Right ventricle myocardium inferior (tissue), 1 donor: ENCODE measurements around the gene TRIM28. TPM values are rescaled to one million over a fixed set of nuclear protein-coding genes. Genes with fewer than 3 reads are reported as not detected.
"Not testable (repeated sequence)": the region's sequence is repeated elsewhere in the genome, so short reads cannot be mapped to it uniquely, and the experiment has no call there.

ENCODE experiments used
- ATAC-seq: fragments of 200-7000 bp; cut with Tn5 transposase; one replicate; pipeline ENCODE4 v1.9.1; 2020; ENCODE audit warnings: mild to moderate bottlenecking, moderate library complexity
- DNase-seq: peaks from one replicate; pipeline ENCODE4 v3.0.0; 2021; ENCODE audit errors: missing footprints
- intact Hi-C: fragments of 100-400 bp; cut with DNase I; formaldehyde crosslinking; loops from one replicate; pipeline ENCODE4 v1.11.0; 2022
- total RNA-seq: library from RNA; stranded (reverse); fragmentation: NEBNext Ultra II Directional; extraction: Animal tissue kit (Norgen Biotek cat#: 25700); gene quantifications from one replicate; pipeline ENCODE4 v1.2.1, GENCODE V29; 2021
- donor health status: DM: no; HTN: yes; CAD: no; lungs with severe emphysema.

Gene TRIM28
- total RNA-seq, 1 donor from 2014 or later: 143 TPM

DNA sequence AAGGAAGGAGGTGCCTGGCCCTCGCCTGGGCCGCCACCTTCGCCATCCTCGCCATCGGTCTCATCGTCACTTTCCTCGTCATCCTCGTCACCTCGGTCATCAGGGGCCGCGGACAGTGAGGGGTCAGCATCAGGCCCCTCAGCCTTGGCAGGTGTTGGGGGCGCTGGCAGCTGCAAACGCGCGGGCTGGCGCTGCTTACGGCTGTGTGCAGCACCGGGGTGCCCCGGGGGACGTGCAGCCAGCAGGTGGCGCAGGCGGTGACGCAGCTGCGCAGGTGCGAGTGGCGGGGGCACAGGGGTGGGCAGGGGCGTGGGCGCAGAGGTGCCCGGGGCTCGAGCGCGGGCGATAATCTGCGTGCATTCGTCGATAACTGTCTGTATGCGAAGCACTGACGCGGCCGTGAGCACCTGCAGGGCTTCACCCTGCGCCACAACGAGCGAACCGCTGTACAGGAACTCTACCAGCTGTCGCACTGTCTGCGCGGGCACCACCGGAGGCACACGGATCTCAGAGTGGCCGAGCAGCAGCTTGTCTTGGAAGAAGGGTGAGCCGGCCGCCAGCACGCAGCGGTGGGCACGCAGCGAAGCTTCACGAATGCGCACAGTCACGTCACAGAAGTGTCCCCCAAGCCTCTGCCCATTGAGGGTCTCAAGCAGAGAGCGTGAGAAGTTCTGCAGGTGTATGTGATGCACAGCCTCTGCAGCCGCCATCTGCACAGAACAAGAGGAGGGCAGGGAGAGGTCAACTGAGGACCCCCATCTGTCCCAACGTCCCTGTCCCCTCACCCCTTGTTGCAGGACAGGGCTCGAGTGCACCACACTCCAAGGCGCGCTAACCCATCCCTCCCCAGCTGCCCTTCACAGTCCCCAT lies 26.7 kb upstream of the TRIM28 start:
- no peak for DNase-seq
- intact Hi-C loops: no loop called here
- ATAC-seq: no peak

DNA sequence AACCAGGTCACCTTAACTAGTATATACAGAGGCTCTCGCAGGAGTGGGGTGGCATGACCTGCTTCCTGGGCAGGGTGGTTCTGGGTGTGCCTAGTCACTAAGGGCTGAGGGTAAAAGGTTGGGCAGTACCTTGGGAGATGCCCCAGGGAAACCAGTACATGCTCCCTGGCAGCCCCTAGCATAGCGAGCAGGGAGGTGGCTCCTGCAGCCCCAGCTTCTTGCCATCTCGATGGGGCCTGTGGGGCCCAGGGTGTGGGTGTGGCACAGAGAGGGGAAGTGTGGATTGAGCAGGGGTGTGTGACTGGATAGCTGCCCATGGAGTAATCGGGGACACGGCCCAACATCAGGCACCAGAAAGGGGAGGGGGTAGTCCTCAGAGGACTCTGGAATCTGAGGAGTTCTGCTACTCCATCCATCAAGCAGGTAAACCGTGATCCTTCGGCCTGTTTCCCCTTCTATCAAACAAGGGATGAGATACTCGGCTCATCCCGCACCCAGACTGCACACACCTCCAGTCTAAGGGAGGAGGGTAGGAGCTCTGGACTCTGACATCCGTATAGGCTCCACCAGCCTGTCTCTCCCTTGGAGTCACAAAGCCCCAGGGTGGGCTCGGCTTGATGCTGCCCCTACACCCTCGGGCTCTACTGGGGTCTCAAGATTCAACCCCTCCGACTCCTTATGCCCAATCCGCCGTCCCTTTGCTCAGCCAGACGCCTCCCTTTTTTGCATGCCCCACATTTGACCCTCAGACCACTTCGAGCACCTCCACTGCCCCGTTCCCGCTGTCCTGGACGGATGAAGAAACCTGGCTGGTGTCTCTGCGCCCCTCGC lies 25.4 kb upstream of the TRIM28 start:
- intact Hi-C loops: loop anchor here (2.0 kb wide), 1 partner anchor 56 kb away; no protein-coding TSS in a partner anchor
- no peak for ATAC-seq
- no peak for DNase-seq

DNA sequence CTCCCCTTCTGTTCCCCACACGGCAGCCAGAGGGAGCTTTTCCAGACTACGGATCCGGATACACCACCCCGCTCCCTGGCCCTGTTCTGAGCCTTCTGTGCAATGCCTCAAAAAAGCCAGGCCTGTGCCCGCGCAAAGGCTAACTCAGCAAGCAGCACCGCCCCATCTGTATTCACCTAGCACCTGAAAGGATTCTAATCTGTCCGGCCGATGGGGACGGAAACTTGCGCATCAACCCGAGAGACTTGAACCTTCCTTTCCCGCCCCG lies 24.8 kb upstream of the TRIM28 start:
- DNase-seq: peak; percentile 78
- intact Hi-C loops: loop anchor here (2.0 kb wide), 1 partner anchor 56 kb away; no protein-coding TSS in a partner anchor
- ATAC-seq: peak; percentile 62

DNA sequence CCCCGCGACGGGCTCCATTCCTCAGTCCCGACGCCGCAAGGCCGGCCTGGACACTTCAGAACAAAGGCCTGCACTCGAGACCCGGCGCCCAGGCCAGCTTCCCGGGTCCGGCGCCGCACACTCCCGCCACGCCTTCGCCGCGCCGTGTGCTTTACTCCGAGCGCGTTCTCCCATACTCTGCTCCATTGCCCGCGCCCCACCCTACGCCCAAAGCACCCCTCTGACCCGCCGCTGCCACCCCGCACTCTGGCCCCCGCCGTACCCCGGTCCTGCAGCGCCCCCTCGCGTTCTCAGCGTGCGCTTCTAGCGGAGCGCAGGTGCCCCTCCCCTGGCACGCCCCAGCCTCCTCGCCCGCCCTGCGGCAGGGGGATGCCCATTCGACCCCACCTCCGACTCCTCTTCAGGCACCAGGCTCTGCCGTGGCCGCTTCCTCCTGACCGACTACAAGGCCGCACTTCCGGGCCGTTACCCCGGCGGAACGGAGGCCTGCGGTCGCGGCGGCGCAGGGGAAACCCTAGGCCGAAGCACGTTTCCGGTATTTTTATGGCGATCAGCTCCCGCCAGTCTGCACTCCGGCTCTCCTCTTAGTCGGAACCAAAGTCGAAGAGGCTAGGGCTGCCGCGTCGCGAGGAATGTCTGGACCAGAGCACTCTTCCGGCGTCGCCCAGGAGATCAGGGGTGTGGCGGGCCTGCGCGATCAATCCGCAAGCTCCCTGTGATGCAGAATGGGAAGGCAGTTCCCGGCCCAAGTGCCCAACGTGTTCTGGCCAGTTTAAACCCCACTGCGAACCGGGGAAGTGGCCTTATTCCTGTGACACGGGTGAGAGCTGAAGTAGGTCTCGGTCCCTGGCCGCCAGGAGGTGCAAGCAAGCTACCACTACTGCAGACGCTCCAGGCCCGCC lies 24.3 kb upstream of the TRIM28 start, which contains the start of gene ZBTB45:
Gene ZBTB45 (minus strand): TSS at position 456 of the 902 bp plus-strand sequence. CDS start 2,137 bp downstream, outside the sequence.
- intact Hi-C loops: loop anchor here (1.0 to 2.0 kb wide), 2 partner anchors 24 to 55 kb away; no protein-coding TSS in a partner anchor
- peak; percentile 95 for DNase-seq
- ATAC-seq: peak; percentile 94

DNA sequence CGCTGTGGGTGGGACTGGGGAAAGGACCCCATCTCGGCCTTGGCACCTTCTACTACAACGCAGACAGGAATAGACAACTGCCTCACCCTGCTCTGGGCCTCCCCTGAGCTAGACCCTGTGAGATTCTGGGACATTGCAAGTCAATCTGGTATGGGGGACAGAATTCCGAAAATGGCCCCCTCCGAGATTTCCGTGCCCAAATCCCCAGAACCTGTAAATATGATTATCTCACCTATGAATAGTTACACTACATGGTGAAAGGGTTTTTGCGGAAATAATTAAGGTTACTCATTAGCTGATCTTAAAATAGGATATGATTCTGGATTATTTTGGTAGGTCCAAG lies 23.6 kb upstream of the TRIM28 start:
- no peak for DNase-seq
- intact Hi-C loops: loop anchor here (1.0 kb wide), 1 partner anchor 23 kb away; no protein-coding TSS in a partner anchor

DNA sequence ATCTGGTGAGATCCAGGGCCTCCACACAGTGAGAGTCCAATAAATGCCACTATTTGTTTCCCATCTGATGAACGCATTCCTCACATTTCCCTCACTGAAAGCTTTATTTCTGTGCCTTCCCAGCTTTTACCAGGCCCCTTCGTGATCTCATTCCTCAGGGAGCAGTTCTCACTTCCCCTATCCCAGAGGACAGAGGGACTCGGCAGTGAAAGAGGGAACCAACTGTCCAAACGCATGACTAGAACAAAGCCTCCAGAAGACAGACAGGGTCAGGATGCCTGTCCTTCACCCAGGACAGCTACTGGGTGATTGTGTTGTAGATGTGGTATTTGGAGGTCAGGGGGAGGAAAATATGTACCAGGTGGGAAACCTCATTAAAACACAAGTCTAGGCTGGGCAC lies 22.2 kb upstream of the TRIM28 start:
- ATAC-seq (no peak), DNase-seq (no peak)
- intact Hi-C loops: no loop called here

More for the DNA sequence above, 23.6 kb upstream of the TRIM28 start:
- peak; percentile 47 for ATAC-seq

DNA sequence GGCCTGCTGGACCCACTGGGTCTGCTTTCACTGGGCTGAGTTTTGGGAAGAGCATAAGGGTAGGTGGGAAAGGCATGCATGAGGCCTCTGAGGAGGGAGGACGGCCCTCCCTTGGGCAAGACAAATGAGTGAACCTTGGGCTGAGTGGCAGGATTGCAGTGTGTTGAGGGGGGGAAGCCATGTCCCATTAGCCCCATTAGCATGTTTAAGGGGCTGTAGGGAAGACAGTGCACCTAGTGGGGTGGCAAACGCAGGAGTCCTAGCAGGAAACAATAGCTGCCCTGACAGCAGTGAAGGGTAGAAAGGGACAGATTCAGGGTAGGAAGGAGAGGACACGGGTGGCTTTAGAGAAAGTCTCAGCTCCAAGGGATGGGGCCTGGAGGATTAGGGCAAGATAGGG lies 21.2 kb upstream of the TRIM28 start:
- DNase-seq (no peak), ATAC-seq (no peak)
- intact Hi-C loops: no loop called here

DNA sequence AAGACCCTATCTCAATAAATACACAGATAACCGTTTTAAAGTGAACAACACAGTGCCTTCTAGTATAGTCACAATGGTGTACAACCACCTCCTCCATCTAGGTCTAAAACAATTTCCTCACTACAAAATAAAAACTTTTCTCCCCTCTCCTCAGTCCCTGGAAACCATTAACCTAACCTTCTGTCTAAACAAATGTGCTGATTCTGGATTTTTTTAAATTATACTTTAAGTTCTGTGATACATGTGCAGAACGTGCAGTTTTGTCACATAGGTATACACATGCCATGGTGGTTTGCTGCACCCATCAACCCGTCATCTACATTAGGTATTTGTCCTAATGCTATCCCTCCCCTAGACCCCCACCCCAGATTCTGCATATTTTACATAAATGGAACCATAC lies 14.5 kb upstream of the TRIM28 start:
- intact Hi-C loops: no loop called here
- no peak for DNase-seq
- no peak for ATAC-seq

DNA sequence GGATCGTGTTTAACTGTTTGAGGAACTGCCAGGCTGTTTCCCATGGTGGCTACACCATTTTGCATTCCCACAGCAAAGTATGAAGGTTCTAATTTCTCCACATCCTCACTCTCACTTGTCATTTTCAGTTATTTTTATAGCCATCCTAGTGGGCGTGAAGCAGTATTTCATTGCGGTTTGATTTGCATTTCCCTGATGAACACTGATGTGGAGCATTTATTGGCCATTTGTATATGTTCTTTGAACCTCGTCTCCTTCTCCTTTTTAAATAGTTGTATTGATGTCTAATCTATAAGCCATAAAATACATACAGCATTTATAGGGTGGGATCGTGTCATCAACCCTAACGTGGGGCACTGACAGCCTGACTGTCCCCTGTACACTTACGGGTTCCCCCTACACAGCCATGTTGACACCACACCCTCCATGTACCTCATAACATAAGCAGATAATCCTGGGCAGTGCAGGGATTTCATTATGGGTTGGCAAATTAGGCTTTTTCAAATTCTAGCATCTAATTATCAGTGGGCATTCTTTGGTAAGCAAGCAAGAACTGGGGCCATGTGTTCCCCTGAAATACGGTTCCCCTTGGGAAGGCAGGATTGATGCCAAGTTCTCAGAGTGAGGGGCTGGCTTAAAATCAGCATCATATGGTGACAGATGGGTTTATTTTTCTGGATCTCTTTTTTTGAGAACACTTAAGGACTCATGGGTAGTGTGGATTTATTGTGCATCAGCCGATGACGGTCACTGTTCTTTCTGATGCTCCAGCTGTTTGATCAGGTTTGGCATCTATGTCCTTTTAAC lies 12.6 kb upstream of the TRIM28 start:
- no peak for ATAC-seq

DNA sequence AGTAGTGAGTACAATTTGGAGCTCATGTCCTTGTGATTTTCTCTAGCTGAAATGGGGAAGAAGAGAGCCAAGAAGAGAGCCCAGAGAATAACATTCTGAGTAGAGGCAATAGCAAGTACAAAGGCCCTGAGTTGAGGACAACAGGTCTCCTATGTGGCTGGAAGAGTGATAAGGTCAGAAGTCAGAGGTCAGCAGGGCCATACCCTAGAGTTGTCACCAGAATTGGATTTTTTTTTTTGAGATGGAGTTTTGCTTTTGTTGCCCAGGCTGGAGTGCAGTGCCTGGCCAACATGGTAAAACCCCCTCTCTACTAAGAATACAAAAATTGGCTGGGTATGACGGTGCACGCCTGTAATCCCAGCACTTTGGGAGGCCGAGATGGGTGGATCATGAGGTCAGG lies 8.0 kb upstream of the TRIM28 start:
- ATAC-seq (no peak), DNase-seq (no peak)
- intact Hi-C loops: no loop called here

More for the DNA sequence above, 12.6 kb upstream of the TRIM28 start:
- no peak for DNase-seq
- intact Hi-C loops: no loop called here

DNA sequence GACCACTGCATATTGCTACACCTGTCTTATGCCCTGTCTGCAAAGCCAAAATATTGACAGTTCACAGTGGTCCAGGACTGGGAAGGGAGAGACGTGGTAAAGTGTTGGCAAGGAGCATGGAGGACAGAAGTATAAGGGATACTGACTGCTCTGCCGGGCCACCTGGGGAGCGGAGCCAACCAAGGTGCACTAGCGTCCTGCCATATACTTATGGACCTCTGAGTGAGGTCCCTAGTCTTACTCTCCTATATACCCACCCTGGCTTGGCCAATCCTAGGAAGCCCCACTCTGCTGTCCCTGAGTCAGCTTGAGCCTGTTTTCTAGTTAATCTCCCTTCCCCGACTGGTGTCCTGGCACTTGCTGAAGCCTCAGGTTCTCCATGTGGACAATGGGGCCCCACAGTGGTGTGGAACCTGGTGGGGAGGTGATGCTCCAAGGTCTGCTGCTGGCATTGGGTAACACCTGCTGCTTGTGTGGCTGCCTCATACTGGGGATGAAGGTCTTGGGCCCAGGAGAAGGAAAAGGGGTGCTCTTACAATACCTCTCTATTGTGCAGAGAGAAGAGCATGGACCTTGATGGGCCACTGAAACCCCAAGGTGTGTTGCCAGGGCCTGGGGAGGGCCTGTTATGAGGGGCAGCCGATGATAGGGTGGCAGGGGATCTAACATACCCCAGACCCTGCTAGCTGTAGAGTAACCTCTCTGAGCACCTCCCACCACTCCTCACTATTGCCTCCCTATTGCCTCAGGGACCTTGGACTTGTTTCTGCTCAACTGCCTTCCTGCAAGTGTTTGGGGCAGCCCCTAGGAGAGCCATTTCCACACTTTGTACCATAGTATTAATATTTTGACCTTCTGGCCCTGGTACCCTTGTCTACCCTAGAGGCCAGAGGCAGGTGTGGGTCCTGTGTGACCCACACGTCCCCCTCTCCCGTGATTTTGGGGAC lies 6.7 kb upstream of the TRIM28 start:
- DNase-seq (no peak), ATAC-seq (no peak)
- intact Hi-C loops: no loop called here

DNA sequence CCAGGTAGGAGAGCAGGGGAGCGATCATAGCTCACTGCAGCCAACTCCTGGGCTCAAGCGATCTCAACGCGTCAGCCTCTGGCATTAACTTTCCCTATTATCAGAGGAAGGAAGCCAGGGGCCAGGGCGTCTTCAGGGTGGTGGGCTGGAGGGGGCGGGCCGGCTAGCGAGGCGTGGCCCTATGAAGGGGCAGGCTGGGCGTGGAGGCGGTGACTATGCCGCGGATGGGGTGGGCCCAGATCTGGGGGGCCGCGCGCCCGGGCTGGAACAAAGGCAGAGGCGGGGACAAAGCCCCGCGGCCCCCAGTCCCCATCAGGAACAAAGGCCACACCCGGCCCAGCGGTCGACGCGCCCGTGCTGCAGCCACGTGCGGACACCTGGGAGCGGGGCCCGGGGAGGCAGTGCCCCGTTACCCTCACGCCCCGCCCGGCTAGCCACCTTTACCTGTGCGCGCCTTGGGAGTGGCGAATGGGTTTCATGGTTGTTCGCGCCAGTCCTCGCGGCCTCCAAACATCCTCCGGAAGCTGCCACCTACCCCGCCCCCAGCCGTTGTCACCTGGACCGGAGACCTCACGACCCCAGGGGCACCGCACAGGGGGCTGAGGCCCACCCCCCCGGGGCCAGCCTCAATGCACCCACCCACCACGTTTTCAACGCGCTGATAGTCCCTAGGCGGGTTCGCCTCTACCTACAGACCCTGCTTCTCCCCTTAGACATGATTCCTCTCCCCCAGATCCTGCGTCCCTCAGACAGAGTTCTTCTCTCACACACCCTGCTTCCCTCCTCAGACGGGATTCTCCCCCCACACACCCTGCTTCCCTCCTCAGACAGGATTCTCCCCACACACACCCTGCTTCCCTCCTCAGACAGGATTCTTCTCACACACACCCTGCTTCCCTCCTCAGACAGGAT lies 5.4 kb upstream of the TRIM28 start:
- DNase-seq (no peak), ATAC-seq (no peak)
- intact Hi-C loops: no loop called here

DNA sequence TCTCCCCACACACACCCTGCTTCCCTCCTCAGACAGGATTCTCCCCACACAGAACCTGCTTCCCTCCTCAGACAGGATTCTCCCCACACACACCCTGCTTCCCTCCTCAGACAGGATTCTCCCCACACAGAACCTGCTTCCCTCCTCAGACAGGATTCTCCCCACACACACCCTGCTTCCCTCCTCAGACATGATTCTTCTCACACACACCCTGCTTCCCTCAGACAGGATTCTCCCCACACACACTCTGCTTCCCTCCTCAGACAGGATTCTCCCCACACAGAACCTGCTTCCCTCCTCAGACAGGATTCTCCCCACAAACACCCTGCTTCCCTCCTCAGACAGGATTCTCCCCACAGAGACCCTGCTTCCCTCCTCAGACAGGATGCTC lies 4.7 kb upstream of the TRIM28 start:
- intact Hi-C loops, DNase-seq, ATAC-seq: not testable (repeated sequence)

DNA sequence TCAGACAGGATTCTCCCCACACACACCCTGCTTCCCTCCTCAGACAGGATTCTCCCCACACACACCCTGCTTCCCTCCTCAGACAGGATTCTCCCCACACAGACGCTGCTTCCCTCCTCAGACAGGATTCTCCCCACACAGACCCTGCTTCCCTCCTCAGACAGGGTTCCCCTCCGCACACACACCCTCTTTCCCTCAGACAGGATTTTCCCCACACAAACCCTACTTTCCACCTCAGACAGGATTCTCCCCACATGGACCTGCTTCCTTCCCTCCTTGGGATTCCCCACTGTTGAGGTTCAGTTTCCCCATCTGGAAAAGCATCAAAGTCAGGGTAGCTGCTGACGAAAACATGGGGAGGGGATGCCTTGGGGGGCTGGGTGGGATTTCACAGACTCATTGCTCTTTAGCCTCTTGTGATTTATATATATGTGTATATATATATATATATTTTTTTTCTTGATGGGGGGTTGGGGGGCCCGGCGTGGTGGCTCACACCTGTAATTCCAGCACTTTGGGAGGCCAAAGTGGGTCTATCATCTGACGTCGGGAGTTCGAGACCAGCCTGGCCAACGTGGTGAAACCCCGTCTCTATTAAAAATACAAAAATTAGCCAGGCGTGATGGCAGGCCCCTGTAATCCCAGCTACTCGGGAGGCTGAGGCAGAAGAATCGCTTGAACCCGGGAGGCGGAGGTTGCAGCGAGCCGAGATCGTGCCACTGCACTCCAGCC lies 1.1 kb upstream of the TRIM28 start:
- not testable (repeated sequence) for ATAC-seq, DNase-seq
- intact Hi-C loops: loop anchor here (1.0 kb wide), 1 partner anchor 23 kb away; no protein-coding TSS in a partner anchor

DNA sequence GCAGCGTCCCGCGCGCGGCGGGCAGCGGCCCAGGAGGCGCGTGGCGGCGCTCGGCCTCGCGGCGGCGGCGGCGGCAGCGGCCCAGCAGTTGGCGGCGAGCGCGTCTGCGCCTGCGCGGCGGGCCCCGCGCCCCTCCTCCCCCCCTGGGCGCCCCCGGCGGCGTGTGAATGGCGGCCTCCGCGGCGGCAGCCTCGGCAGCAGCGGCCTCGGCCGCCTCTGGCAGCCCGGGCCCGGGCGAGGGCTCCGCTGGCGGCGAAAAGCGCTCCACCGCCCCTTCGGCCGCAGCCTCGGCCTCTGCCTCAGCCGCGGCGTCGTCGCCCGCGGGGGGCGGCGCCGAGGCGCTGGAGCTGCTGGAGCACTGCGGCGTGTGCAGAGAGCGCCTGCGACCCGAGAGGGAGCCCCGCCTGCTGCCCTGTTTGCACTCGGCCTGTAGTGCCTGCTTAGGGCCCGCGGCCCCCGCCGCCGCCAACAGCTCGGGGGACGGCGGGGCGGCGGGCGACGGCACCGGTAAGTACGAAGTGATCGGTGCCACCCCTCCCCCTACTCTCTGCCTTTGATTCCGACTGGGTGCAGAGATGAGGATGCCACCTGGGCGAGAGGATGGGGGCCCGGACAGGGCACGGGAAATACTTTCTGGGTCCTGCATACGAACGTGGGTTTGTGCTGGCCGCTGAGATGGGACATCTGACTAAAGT lies 874 bp downstream of the TRIM28 start:
- peak; percentile 8 for ATAC-seq
- peak; percentile 74 for DNase-seq
- intact Hi-C loops: no loop called here
